Esophagus squamous epithelium (tissue), 4 donors: ENCODE measurements around the gene RALGPS2.

Experiments
- CTCF ChIP-seq, 6 experiments: fragments of 450-650 bp in 4 of 6; fragments of 200-600 bp in 2 of 6; sonication (generic) in 2 of 6; IDR thresholded peaks; one replicate each; pipeline ENCODE4 v1.5.1; 2016 to 2019; ENCODE audit warnings: antibody characterized with exemption in 6 of 6, mild to moderate bottlenecking in 4 of 6, moderate library complexity in 4 of 6
- POLR2A ChIP-seq, 4 donors: fragments of 450-650 bp; IDR thresholded peaks; one replicate each; pipeline ENCODE4 v1.6.1; 2017; ENCODE audit warnings: antibody characterized with exemption in 4 of 4, mild to moderate bottlenecking in 4 of 4, moderate library complexity in 3 of 4

DNA sequence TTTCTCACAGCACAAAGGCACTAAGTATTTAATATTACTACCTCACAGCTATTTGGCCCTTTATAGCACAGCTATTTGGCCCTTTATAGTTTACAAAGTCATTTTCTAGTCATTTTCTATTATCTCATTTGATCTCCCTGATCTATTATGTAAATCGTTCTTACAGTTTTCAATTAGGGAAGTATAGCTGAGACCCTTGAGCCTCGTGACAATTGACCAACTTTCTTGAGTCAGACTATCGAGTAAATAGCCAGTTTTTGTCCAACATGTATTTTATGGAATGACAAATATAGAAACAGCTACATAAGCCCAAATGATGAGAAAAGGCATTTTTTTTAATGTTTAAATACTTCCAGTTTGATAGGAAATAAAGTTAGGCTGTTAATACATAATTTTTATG, 152.9 kb downstream of the RALGPS2 start:
- TF ChIP-seq CTCF (IDR thresholded peaks at IDR 0.05), result no peak
- no peak for TF ChIP-seq POLR2A (IDR thresholded peaks at IDR 0.05)
